SJCRH30 (cell line): ENCODE measurements around the gene FAM229B. TPM values are rescaled to one million over a fixed set of nuclear protein-coding genes. Genes with fewer than 3 reads are reported as not detected.
"Not testable (repeated sequence)": the region's sequence is repeated elsewhere in the genome, so short reads cannot be mapped to it uniquely, and the experiment has no call there.

Experiments
- DNase-seq, 2 experiments: peaks; one replicate each; pipeline ENCODE4 v3.0.0-alpha.2; 2015 to 2020
- H3K27ac ChIP-seq: fragments of 250-450 bp; sonication (Bioruptor Pico); 2 replicates; pipeline ENCODE4 v1.5.1; 2020; ENCODE audit warnings: mild to moderate bottlenecking, moderate library complexity
- H3K27me3 ChIP-seq: fragments of 250-450 bp; sonication (Bioruptor Pico); 2 replicates; pipeline ENCODE4 v1.5.1; 2020; ENCODE audit warnings: mild to moderate bottlenecking, moderate library complexity
- H3K36me3 ChIP-seq: fragments of 250-450 bp; sonication (Bioruptor Pico); 2 replicates; pipeline ENCODE4 v1.5.1; 2020; ENCODE audit warnings: mild to moderate bottlenecking, moderate library complexity
- H3K4me1 ChIP-seq: fragments of 250-450 bp; sonication (Bioruptor Pico); 2 replicates; pipeline ENCODE4 v1.5.1; 2020; ENCODE audit warnings: mild to moderate bottlenecking, moderate library complexity
- H3K4me3 ChIP-seq: fragments of 250-450 bp; sonication (Bioruptor Pico); 2 replicates; pipeline ENCODE4 v1.5.1; 2020; ENCODE audit warnings: mild to moderate bottlenecking, moderate library complexity
- H3K9me3 ChIP-seq: fragments of 250-450 bp; sonication (Bioruptor Pico); replicated peaks from 2 replicates; pipeline ENCODE4 v1.5.1; 2020; ENCODE audit warnings: mild to moderate bottlenecking, moderate library complexity
- total RNA-seq: library from RNA; depleted of rRNA; stranded (reverse); fragments of >200 nt; shearing (Covaris generic); gene quantifications from 2 replicates; pipeline ENCODE4 v1.2.3, GENCODE V29; 2014; rRNA removed

The FAM229B gene
- 53.3 and 53.4 TPM in 2 replicates for total RNA-seq

GRCh38 chr6:112087136-112087911 lies at the start of gene FAM229B, which contains the start of gene TUBE1:
Gene FAM229B, plus strand, starts transcription at chr6:112087591. Its CDS starts 11,693 bp downstream, at chr6:112099284.
Gene TUBE1, minus strand, starts transcription at chr6:112087482. Its CDS starts 48 bp downstream, at chr6:112087434.
- no peaks in the 10 kb centered on the region for H3K27me3 ChIP-seq
- H3K4me1 ChIP-seq, result no peaks in the 10 kb centered on the region
- no peaks in the 10 kb centered on the region for H3K9me3 ChIP-seq
- peaks cover 32% of the 10 kb centered on the region for H3K36me3 ChIP-seq
- H3K4me3 ChIP-seq, result peak within 1 kb of the TSS; percentile 69
- H3K27ac ChIP-seq, result peak within 1 kb of the TSS; percentile 79
- peak; percentile 95 to 97 for DNase-seq

- Histone ChIP-seq H3K4me3 (no peak overlapping the region), H3K27ac (no peak overlapping the region; the same call in 1 of the 2 replicates), H3K9me3 (no peaks in the 10 kb centered on the region), H3K27me3 (no peaks in the 10 kb centered on the region), H3K4me1 (peaks cover 6% of the 10 kb centered on the region), H3K36me3 (no peaks in the 10 kb centered on the region)
- DNase-seq, result peak; percentile 58 to 66
Observed at GRCh38 chr6:112037783-112038216, 49.6 kb upstream of the FAM229B start.

- no peak for DNase-seq
- peaks cover 6% of the 10 kb centered on the region for H3K4me1 ChIP-seq
- no peaks in the 10 kb centered on the region for H3K27me3 ChIP-seq
- H3K36me3 ChIP-seq, result no peaks in the 10 kb centered on the region
- H3K9me3 ChIP-seq, result no peaks in the 10 kb centered on the region
- H3K27ac ChIP-seq, result no peak overlapping the region; the same call in 1 of the 2 replicates
- H3K4me3 ChIP-seq, result no peak overlapping the region
Observed at GRCh38 chr6:112038268-112038667, 49.1 kb upstream of the FAM229B start.

DNA sequence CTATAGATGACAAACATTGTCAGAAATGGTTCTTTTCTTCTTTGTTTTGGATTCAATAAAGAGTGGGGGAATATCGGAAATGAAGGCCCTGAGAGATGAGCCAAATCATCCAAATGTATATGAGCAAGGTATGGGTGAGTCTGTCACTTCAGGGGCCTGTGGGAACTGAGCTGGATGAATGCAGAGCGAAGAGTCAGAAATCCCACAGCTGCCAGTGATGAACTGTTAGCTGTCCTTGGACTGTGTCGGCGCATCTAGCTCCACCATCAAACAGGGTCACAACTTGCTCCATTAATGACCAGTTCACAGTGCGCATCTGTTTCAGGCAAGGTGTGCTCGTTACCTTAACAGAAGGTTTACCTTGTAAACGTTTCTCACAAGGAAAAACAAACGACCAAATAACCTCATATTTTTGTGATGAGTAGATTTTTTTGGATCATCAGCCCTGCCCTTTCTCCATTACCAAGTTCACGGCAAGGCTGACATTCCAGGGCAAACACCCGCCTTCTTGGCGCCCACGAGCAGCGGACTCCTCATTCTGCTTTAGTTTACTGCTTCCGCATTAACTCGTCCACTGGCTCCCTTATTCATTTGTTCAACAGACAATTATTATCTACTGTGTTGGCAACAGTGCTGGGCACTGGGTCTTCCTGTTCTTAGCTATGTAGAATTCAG lies 48.5 kb upstream of the FAM229B start:
- no peak for DNase-seq
- Histone ChIP-seq H3K27ac (no peak overlapping the region; the same call in 1 of the 2 replicates), H3K9me3 (no peaks in the 10 kb centered on the region), H3K27me3 (no peaks in the 10 kb centered on the region), H3K4me3 (no peak overlapping the region), H3K36me3 (no peaks in the 10 kb centered on the region), H3K4me1 (peaks cover 7% of the 10 kb centered on the region)

DNA sequence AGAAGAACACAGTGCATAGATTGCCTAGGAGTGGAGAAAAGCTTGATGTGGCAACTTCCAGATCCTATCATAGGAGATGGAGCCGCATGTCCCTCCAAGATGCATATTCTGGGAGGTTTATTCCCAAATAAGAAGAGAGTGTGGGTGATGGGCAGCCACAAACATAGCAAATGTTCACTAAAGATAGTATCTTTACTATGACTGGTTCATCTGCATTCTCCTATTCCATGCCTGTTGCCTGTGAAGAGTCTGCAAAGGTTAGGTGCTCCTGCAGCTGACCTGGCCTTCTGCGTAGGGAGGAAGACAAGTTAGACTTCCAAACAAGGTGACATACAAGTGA lies 48.0 kb upstream of the FAM229B start:
- DNase-seq, result no peak
- peaks cover 12% of the 10 kb centered on the region for H3K4me1 ChIP-seq
- no peak overlapping the region for H3K4me3 ChIP-seq
- H3K27me3 ChIP-seq, result no peaks in the 10 kb centered on the region
- no peaks in the 10 kb centered on the region for H3K9me3 ChIP-seq
- H3K36me3 ChIP-seq, result no peaks in the 10 kb centered on the region
- no peak overlapping the region for H3K27ac ChIP-seq

GRCh38 chr6:112040956-112041355 lies 46.4 kb upstream of the FAM229B start:
- no peaks in the 10 kb centered on the region for H3K36me3 ChIP-seq
- no peak overlapping the region for H3K27ac ChIP-seq
- H3K27me3 ChIP-seq, result no peaks in the 10 kb centered on the region
- H3K4me1 ChIP-seq, result peaks cover 19% of the 10 kb centered on the region
- H3K9me3 ChIP-seq, result no peaks in the 10 kb centered on the region
- H3K4me3 ChIP-seq, result no peak overlapping the region
- no peak for DNase-seq

DNA sequence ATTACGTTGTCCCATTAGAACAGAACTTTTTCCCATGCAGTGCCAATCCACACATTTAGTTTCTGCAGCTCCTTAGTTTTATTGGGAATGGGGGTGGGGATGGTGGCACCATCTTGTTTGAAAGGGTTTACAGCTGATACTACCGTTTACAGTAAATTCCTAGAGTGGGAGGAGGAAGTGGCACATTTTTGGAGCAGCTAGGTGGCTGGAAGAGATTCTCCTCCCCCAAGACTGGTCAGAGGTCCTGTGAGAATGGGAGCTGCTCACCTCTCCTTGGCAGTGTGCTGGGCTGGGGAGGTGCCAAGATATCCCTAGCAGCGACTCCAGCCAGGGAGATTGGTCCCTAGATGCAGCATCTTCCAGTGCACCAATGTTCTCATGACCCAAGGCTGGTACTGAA lies 45.9 kb upstream of the FAM229B start:
- no peaks in the 10 kb centered on the region for H3K36me3 ChIP-seq
- no peaks in the 10 kb centered on the region for H3K9me3 ChIP-seq
- H3K27me3 ChIP-seq, result no peaks in the 10 kb centered on the region
- peaks cover 19% of the 10 kb centered on the region for H3K4me1 ChIP-seq
- no peak overlapping the region for H3K27ac ChIP-seq
- DNase-seq, result no peak
- no peak overlapping the region for H3K4me3 ChIP-seq

DNA sequence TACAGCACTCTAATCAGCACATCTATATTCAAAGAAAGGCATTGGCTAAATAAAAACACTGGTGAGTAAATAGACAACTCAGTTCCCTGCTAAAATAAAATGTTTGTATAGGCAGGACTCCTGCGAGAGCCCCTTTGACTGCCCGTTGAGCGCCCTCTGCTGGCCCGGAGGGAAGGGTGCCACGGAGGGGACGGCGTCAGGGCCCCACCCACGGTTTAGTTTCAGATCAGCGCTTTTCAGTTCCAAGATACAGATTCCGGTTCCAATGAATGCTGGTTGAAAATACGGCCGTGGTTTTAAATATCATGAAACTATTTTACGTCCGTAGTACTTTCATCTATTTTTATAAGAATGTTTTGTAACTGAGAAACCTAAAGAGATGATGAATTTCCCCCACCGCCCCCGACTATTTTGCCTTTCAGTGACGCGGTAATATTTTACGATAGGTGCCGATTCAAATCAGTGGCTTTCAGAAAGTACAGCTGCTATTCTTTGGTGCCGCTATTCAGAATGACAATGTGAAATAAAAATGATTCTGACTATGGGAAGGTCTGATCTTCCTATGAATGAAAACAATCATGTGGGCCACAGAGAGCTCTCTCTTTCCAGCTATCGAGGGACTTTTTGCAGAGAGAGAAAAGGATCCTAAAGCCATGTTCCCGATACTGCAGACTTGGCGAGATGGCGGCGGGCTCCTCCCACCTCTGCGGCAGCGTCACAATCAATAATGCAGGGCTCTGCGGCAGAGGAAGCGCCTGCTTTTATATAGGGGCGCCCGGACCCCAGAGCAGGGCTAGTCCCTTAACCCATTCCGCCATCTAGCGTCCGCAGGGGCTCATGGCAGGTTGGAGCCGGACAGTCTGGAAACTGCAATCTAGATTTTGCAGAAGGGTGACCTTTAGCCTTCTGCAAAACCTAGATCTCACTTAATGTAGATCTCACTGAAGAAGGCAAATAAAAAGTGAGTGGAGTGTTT lies 44.1 kb upstream of the FAM229B start:
- H3K9me3 ChIP-seq, result no peaks in the 10 kb centered on the region
- H3K27me3 ChIP-seq, result no peaks in the 10 kb centered on the region
- peaks cover 15% of the 10 kb centered on the region; the same call in 1 of the 2 replicates for H3K4me1 ChIP-seq
- peak overlapping the region; percentile 67 for H3K4me3 ChIP-seq
- peak; percentile 95 to 97 for DNase-seq
- H3K36me3 ChIP-seq, result no peaks in the 10 kb centered on the region
- H3K27ac ChIP-seq, result peak overlapping the region; percentile 75

DNA sequence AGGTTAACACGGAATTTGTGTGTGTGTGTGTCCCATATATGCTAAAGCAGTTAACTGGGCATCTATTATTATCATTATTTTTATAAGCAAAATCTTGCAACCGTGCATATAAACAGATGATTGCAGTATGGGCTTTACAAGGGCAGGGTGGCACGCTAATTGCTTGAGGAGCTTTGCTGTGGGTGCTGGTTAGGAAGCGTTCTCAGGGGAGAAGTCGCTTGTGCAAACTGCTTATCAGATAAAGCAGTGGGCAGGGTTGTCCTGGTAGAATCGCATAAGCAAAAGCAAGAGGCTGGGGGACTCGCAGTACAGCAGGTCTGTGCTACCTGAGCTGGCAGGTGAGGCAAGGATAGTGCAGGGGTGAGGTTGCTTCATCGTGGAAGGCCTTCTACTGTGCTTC lies 43.2 kb upstream of the FAM229B start:
- no peaks in the 10 kb centered on the region for H3K36me3 ChIP-seq
- no peaks in the 10 kb centered on the region for H3K9me3 ChIP-seq
- H3K27ac ChIP-seq, result peak overlapping the region; percentile 9; the same call in 1 of the 2 replicates
- H3K4me1 ChIP-seq, result peaks cover 13% of the 10 kb centered on the region; the same call in 1 of the 2 replicates
- no peak overlapping the region for H3K4me3 ChIP-seq
- no peak for DNase-seq
- H3K27me3 ChIP-seq, result no peaks in the 10 kb centered on the region

- peak overlapping the region; percentile 9; the same call in 1 of the 2 replicates for H3K27ac ChIP-seq
- H3K9me3 ChIP-seq, result no peaks in the 10 kb centered on the region
- H3K4me1 ChIP-seq, result peaks cover 13% of the 10 kb centered on the region; the same call in 1 of the 2 replicates
- no peaks in the 10 kb centered on the region for H3K27me3 ChIP-seq
- peak in 1 of 2 experiments; percentile 26 for DNase-seq
- H3K36me3 ChIP-seq, result no peaks in the 10 kb centered on the region
- no peak overlapping the region for H3K4me3 ChIP-seq
Observed at GRCh38 chr6:112044856-112045255, 42.5 kb upstream of the FAM229B start.

GRCh38 chr6:112047523-112047922 lies 39.9 kb upstream of the FAM229B start:
- not testable (repeated sequence) for H3K27ac ChIP-seq, DNase-seq
- peaks cover 13% of the 10 kb centered on the region; the same call in 1 of the 2 replicates for H3K4me1 ChIP-seq

DNA sequence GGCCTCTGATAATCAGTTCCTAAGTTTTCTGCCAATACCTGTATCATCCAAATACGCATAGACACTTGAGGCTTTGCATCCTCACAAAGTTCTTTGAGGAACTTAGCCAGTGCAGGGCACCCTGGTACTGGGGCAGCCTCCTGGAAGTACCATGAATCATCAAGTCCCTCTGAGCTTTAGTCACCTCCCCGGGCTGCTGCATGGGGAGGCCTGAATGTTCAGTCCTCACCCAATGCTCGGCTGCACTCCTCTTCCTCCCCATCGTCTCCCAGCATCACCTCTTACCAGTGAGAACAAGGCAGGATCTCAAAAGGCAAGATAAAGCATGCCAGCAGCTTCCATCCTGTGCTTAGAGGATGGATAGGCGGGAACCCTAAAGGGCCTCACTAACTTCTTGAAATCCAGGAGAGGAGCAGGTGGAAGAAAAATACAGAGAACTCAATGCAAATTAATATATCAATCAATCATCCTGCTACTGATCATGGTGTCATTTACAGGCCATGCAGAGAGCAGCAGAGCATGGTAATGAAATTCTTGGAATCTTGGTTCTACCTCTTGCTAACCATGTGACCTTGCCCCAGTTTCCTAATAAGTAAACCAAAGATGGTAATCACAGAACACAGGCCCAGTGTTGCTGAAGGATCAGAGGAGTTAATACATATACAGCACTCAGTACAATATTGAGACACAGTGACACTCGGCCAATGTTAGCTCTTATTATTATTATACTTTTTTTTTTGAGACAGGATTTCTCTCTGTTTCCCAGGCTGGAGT lies 38.2 kb upstream of the FAM229B start:
- no peak for DNase-seq
- no peaks in the 10 kb centered on the region for H3K36me3 ChIP-seq

More at GRCh38 chr6:112047523-112047922, 39.9 kb upstream of the FAM229B start:
- H3K4me3 ChIP-seq, H3K36me3 ChIP-seq, H3K9me3 ChIP-seq, H3K27me3 ChIP-seq: not testable (repeated sequence)

DNA sequence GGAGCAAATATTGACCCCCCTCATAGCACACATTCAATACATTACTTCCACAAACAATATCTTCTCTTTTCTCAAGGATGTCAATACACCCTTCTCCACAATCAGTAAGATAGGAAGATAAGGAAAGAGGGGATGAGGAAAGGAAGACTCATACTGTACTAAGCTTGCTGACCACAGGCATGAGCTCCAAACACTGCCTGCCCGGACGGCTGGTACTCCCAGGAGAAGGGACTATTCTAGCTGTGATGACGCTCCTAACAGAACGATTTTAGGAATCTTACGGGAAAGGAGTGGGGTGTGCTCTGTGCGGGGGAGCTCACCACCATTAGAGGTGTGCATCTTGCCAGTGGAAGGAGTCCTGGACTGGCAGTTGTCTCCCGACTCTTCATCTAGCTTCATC lies 37.4 kb upstream of the FAM229B start:
- no peak overlapping the region for H3K27ac ChIP-seq
- H3K36me3 ChIP-seq, result no peaks in the 10 kb centered on the region

More for the DNA sequence above, 38.2 kb upstream of the FAM229B start:
- peaks cover 9% of the 10 kb centered on the region; the same call in 1 of the 2 replicates for H3K4me1 ChIP-seq
- H3K27ac ChIP-seq, result no peak overlapping the region
- no peaks in the 10 kb centered on the region for H3K9me3 ChIP-seq
- H3K27me3 ChIP-seq, result no peaks in the 10 kb centered on the region
- no peak overlapping the region for H3K4me3 ChIP-seq

More for the DNA sequence above, 37.4 kb upstream of the FAM229B start:
- H3K27me3 ChIP-seq, result no peaks in the 10 kb centered on the region
- no peak overlapping the region for H3K4me3 ChIP-seq
- no peaks in the 10 kb centered on the region for H3K9me3 ChIP-seq
- peaks cover 4% of the 10 kb centered on the region; the same call in 1 of the 2 replicates for H3K4me1 ChIP-seq
- DNase-seq, result no peak
